AG09309 (cell line): ENCODE data around the gene MADCAM1.

Source experiments
- DNase-seq: peaks from one replicate; pipeline ENCODE4 v3.0.0-alpha.2; 2010; ENCODE audit warnings: low read depth
- H3K4me3 ChIP-seq: 2 replicates; pipeline ENCODE4 v1.5.1; 2011; ENCODE audit warnings: mild to moderate bottlenecking, low read depth, low read length, moderate library complexity; ENCODE audit not compliant: control insufficient read depth
- CTCF ChIP-seq: IDR thresholded peaks from 2 replicates; pipeline ENCODE4 v1.5.1; 2011; ENCODE audit warnings: mild to moderate bottlenecking, low read depth, low read length, inconsistent platforms; ENCODE audit not compliant: insufficient read depth, control insufficient read depth; ENCODE audit errors: missing control alignments

Gene MADCAM1

DNA sequence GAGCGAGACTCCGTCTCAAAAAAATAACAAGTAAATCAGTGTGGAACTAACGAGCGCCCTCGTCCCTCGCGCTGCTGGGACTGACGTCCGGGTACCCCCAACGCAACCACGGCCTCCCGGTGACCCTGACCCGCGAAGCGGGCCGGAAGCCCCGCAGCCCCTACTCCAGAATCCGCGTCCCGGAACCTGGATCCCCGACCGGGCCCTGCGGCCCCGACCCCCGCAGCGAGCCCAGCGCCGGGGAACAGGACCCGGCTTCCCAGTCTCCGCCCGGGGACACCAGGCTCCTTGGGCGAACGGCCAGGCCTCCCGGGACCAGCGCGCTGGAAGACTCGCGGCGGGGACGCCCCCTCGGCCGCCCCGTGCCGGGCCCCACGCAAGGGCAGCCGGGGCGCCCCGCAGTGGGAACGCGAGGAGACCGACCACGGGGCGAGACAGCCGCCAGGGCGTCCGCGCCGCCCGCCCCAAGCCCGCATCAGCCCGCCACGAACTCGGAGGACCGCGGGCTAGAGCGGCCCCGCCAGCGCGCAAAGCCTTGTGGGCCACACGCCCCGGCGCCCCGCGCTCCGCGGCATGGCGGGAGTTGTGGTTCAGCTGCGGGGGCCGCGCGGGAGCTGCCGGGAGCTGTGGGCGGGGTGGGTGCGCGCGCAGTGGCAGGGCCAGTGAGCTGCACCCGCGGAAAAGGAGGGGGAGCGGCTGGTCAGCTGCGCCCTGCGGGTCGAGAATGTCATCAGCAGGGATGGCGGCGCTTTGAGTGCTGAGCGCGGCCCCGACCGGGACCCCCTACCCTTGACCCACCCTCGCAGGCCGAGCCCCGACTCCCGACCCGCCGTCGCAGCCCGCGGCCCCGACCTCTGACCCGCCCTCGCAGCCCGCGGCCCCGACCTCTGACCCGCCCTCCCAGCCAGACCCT lies 7.5 kb upstream of the MADCAM1 start:
- H3K4me3 ChIP-seq = peak overlapping the region; percentile 93
- DNase-seq = peak; percentile 59
- no peak for TF ChIP-seq CTCF

GRCh38 chr19:489418-490196 lies 6.7 kb upstream of the MADCAM1 start:
- no peak for DNase-seq
- peak overlapping the region; percentile 93 for H3K4me3 ChIP-seq
- TF ChIP-seq CTCF = no peak

DNA sequence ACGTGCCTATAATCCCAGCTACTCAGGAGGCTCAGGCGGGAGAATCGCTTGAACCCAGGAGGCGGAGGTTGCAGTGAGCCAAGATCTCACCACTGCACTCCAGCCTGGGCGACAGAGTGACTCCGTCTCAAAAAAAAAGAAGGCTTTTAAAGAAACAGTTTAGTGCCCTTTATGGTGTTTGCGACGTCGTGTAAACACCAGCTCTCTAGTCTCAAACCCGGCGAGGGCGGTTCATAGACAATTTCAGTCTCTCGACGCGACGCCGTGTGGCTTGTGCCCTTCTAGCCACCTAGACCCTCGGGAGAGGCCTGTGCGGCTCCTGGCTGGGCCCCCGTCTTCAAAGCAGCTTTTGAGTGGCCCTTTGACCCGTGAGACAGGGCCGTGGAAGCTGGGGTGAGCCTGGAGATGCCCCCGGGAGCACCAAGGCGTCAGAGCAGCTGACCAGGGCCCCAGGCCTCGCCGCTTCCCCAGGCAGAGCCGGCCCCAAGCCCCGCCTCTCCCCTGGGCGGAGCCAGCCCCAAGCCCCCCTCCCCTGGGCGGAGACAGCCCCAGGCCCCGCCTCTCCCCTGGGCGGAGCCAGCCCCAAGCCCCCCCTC lies 5.0 kb upstream of the MADCAM1 start:
- TF ChIP-seq CTCF = no peak
- DNase-seq = no peak
- no peak overlapping the region for H3K4me3 ChIP-seq

DNA sequence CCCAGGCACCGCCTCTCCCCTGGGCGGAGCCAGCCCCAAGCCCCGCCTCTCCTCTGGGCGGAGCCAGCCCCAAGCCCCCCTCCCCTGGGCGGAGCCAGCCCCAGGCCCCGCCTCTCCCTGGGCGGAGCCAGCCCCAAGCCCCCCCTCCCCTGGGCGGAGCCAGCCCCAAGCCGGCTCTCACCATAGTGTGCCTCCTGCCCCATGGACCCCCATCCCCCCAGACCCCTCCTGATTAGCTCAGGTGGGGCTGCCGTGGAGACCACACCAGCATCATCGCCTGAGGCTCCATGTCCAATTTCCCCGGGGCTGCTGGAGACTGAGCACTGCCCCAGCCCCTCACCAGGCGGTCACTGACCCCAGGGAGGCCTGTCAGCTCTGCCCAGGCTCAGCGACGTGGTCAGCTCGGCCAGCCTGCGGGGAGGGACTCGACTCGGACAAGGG lies 4.2 kb upstream of the MADCAM1 start:
- DNase-seq = no peak
- no peak overlapping the region for H3K4me3 ChIP-seq

DNA sequence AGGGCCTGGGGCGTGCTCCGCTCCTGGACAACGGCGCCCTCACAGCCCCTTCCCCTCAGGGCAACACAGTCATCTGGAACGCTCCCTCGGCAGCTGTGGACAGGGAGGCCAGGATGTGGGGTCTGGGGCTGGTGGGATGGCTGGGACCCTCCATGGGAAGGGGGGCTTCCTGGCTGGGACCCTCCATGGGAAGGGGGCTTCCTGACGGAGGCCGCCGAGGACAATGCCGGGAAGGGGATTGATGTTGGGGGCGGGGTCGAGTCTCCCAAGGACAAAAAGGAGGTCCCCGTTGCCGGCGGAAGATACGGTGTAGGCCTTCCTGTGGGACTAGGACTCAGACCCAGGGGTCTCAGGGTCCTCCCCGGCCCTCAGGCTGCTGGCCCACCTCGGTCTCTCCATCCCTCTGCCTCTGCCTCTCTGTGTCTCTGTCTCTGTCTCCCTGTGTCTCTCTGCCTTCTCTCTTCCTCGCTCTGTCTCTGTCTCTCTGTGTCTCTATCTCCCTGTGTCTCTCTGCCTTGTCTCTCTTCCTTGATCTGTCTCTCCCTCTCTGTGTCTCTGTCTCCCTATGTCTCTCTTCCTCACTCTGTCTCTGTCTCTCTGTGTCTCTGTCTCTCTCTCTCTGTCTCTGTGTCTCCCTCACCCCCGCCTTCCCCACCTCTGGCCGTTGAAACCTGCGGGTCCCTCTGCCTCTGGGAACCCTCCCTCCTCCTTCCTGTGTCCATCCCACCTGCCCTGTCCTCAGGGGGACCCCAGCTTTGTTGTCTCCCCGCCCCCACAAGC lies 2.7 kb upstream of the MADCAM1 start:
- no peak for TF ChIP-seq CTCF
- H3K4me3 ChIP-seq = no peak overlapping the region
- DNase-seq = no peak

More for the DNA sequence above, 4.2 kb upstream of the MADCAM1 start:
- no peak for TF ChIP-seq CTCF
